Testis (tissue), 2 donors: ENCODE measurements around the gene MAP4K4.

Experiments
- CTCF ChIP-seq, 3 experiments: fragments of 450-650 bp in 2 of 3; fragments of 200-600 bp in 1 of 3; sonication (generic) in 1 of 3; IDR thresholded peaks; one replicate each; pipeline ENCODE4 v1.5.1; 2016 to 2019; ENCODE audit warnings: antibody characterized with exemption in 3 of 3, mild to moderate bottlenecking in 2 of 3, moderate library complexity in 1 of 3
- POLR2A ChIP-seq: fragments of 450-650 bp; IDR thresholded peaks from one replicate; pipeline ENCODE4 v1.6.1; 2017; ENCODE audit warnings: antibody characterized with exemption, mild to moderate bottlenecking, moderate library complexity

GRCh38 chr2:101874069-101874468 is 176.6 kb downstream of the MAP4K4 start:
- TF ChIP-seq CTCF (IDR thresholded peaks at IDR 0.05) (no peak), POLR2A (no peak)
